Measurements from ENCODE around the gene RIGI.
A peak's percentile ranks its signal among the peaks of the same experiment; 100 is the strongest.

RIGI gene

GRCh38 chr9:32526041-32526706, at the start of gene RIGI:
Gene RIGI (minus strand): TSS chr9:32526196. CDS start chr9:32526166, 30 bp downstream.
- Mint-ChIP-seq H3K4me1 (ENCODE audit: low read depth) (peaks cover 25% of the 10 kb centered on the region), H3K9me3 (no peaks in the 10 kb centered on the region), H3K36me3 (ENCODE audit: low read depth) (peaks cover 25% of the 10 kb centered on the region), H3K4me3 (peak within 1 kb of the TSS; percentile 78), H3K27me3 (no peaks in the 10 kb centered on the region), H3K27ac (peak within 1 kb of the TSS; percentile 90)
- intact Hi-C loops (cut with micrococcal nuclease) = loop anchor here (1.0 to 5.0 kb wide), 3 partner anchors 24 to 142 kb away; partner anchors contain the start of genes ACO1 and NDUFB6

- Mint-ChIP-seq H3K36me3 (ENCODE audit: low read depth) (peaks cover 15% of the 10 kb centered on the region), H3K27me3 (peaks cover 17% of the 10 kb centered on the region), H3K4me3 (no peak overlapping the region), H3K9me3 (no peaks in the 10 kb centered on the region), H3K27ac (no peak overlapping the region), H3K4me1 (ENCODE audit: low read depth) (peaks cover 17% of the 10 kb centered on the region)
- intact Hi-C loops (cut with micrococcal nuclease) = loop anchor here (5.0 kb wide), 1 partner anchor 48 kb away; the partner anchor contains the start of gene RIGI
Measured at GRCh38 chr9:32574858-32575257, 48.9 kb upstream of the RIGI start.

GRCh38 chr9:32573821-32574220, 47.8 kb upstream of the RIGI start:
- Mint-ChIP-seq H3K27me3 (peaks cover 12% of the 10 kb centered on the region), H3K4me3 (no peak overlapping the region), H3K27ac (peak overlapping the region; percentile 92), H3K9me3 (no peaks in the 10 kb centered on the region), H3K4me1 (ENCODE audit: low read depth) (peaks cover 19% of the 10 kb centered on the region), H3K36me3 (ENCODE audit: low read depth) (peaks cover 17% of the 10 kb centered on the region)
- intact Hi-C loops (cut with micrococcal nuclease) = loop anchor here (2.0 to 5.0 kb wide), 2 partner anchors 47 to 189 kb away; partner anchors contain the start of genes ACO1 and RIGI

GRCh38 chr9:32572900-32573523, 47.0 kb upstream of the RIGI start, which contains the start of gene NDUFB6:
Gene NDUFB6 (minus strand): TSS chr9:32573159. CDS start chr9:32573060, 99 bp downstream.
- H3K9me3 Mint-ChIP-seq = no peaks in the 10 kb centered on the region
- H3K27me3 Mint-ChIP-seq = peaks cover 7% of the 10 kb centered on the region
- peaks cover 21% of the 10 kb centered on the region for H3K36me3 Mint-ChIP-seq (ENCODE audit: low read depth)
- H3K4me3 Mint-ChIP-seq = peak within 1 kb of the TSS; percentile 97
- intact Hi-C loops (cut with micrococcal nuclease) = loop anchor here (1.0 to 5.0 kb wide), 3 partner anchors 21 to 188 kb away; partner anchors contain the start of genes ACO1, RIGI, SMIM27 and TOPORS
- peaks cover 19% of the 10 kb centered on the region for H3K4me1 Mint-ChIP-seq (ENCODE audit: low read depth)
- peak within 1 kb of the TSS; percentile 92 for H3K27ac Mint-ChIP-seq

GRCh38 chr9:32571969-32572899, 46.2 kb upstream of the RIGI start:
- Mint-ChIP-seq H3K36me3 (ENCODE audit: low read depth) (peaks cover 28% of the 10 kb centered on the region), H3K9me3 (no peaks in the 10 kb centered on the region), H3K27ac (peak overlapping the region; percentile 92), H3K4me1 (ENCODE audit: low read depth) (peaks cover 19% of the 10 kb centered on the region), H3K27me3 (peaks cover 2% of the 10 kb centered on the region), H3K4me3 (peak overlapping the region; percentile 97)
- intact Hi-C loops (cut with micrococcal nuclease) = loop anchor here (1.0 to 5.0 kb wide), 3 partner anchors 20 to 187 kb away; partner anchors contain the start of genes ACO1, RIGI, SMIM27 and TOPORS

GRCh38 chr9:32570262-32570661, 44.3 kb upstream of the RIGI start:
- no peaks in the 10 kb centered on the region for H3K27me3 Mint-ChIP-seq
- no peak overlapping the region for H3K4me3 Mint-ChIP-seq
- no peak overlapping the region for H3K27ac Mint-ChIP-seq
- peaks cover 46% of the 10 kb centered on the region for H3K36me3 Mint-ChIP-seq (ENCODE audit: low read depth)
- intact Hi-C loops (cut with micrococcal nuclease) = loop anchor here (5.0 kb wide), 1 partner anchor 43 kb away; the partner anchor contains the start of gene RIGI
- no peaks in the 10 kb centered on the region for H3K9me3 Mint-ChIP-seq
- peaks cover 24% of the 10 kb centered on the region for H3K4me1 Mint-ChIP-seq (ENCODE audit: low read depth)

GRCh38 chr9:32566770-32567169, 40.8 kb upstream of the RIGI start:
- peaks cover 12% of the 10 kb centered on the region for H3K4me1 Mint-ChIP-seq (ENCODE audit: low read depth)
- H3K27me3 Mint-ChIP-seq = no peaks in the 10 kb centered on the region
- H3K4me3 Mint-ChIP-seq = no peak overlapping the region
- peaks cover 50% of the 10 kb centered on the region for H3K36me3 Mint-ChIP-seq (ENCODE audit: low read depth)
- H3K27ac Mint-ChIP-seq = no peak overlapping the region
- intact Hi-C loops (cut with micrococcal nuclease) = no loop called here
- no peaks in the 10 kb centered on the region for H3K9me3 Mint-ChIP-seq

- Mint-ChIP-seq H3K9me3 (no peaks in the 10 kb centered on the region), H3K4me3 (no peak overlapping the region), H3K4me1 (ENCODE audit: low read depth) (peaks cover 12% of the 10 kb centered on the region), H3K27me3 (no peaks in the 10 kb centered on the region), H3K27ac (no peak overlapping the region), H3K36me3 (ENCODE audit: low read depth) (peaks cover 53% of the 10 kb centered on the region)
- intact Hi-C loops (cut with micrococcal nuclease) = no loop called here
Measured at GRCh38 chr9:32565967-32566366, 40.0 kb upstream of the RIGI start.

- H3K9me3 Mint-ChIP-seq = no peaks in the 10 kb centered on the region
- peak overlapping the region; percentile 13 for H3K27ac Mint-ChIP-seq
- intact Hi-C loops (cut with micrococcal nuclease) = no loop called here
- H3K36me3 Mint-ChIP-seq (ENCODE audit: low read depth) = peaks cover 5% of the 10 kb centered on the region
- no peaks in the 10 kb centered on the region for H3K27me3 Mint-ChIP-seq
- peak overlapping the region; percentile 18 for H3K4me3 Mint-ChIP-seq
- H3K4me1 Mint-ChIP-seq (ENCODE audit: low read depth) = peaks cover 28% of the 10 kb centered on the region
Measured at GRCh38 chr9:32558408-32558934, 32.5 kb upstream of the RIGI start.

- peaks cover 31% of the 10 kb centered on the region for H3K36me3 Mint-ChIP-seq (ENCODE audit: low read depth)
- H3K27me3 Mint-ChIP-seq = no peaks in the 10 kb centered on the region
- no peaks in the 10 kb centered on the region for H3K9me3 Mint-ChIP-seq
- peaks cover 46% of the 10 kb centered on the region for H3K4me1 Mint-ChIP-seq (ENCODE audit: low read depth)
- H3K4me3 Mint-ChIP-seq = no peak overlapping the region
- H3K27ac Mint-ChIP-seq = no peak overlapping the region
- intact Hi-C loops (cut with micrococcal nuclease) = no loop called here
Measured at GRCh38 chr9:32554591-32554990, 28.6 kb upstream of the RIGI start.

GRCh38 chr9:32554107-32554506, 28.1 kb upstream of the RIGI start:
- Mint-ChIP-seq H3K27ac (no peak overlapping the region), H3K4me1 (ENCODE audit: low read depth) (peaks cover 45% of the 10 kb centered on the region), H3K9me3 (no peaks in the 10 kb centered on the region), H3K36me3 (ENCODE audit: low read depth) (peaks cover 36% of the 10 kb centered on the region), H3K4me3 (no peak overlapping the region), H3K27me3 (no peaks in the 10 kb centered on the region)
- intact Hi-C loops (cut with micrococcal nuclease) = no loop called here

GRCh38 chr9:32552172-32552872, 26.3 kb upstream of the RIGI start, which contains the start of the genes SMIM27 and TOPORS:
Gene SMIM27 (plus strand): TSS chr9:32552327. CDS start chr9:32552435, 108 bp downstream.
Gene TOPORS (minus strand): TSS chr9:32552586. CDS start chr9:32552436, 150 bp downstream.
- intact Hi-C loops (cut with micrococcal nuclease) = loop anchor here (1.0 kb wide), 2 partner anchors 20 to 168 kb away; partner anchors contain the start of gene ACO1
- Mint-ChIP-seq H3K4me3 (peak within 1 kb of the TSS; percentile 83), H3K27me3 (no peaks in the 10 kb centered on the region), H3K4me1 (ENCODE audit: low read depth) (peaks cover 42% of the 10 kb centered on the region), H3K9me3 (no peaks in the 10 kb centered on the region), H3K27ac (peak within 1 kb of the TSS; percentile 94), H3K36me3 (ENCODE audit: low read depth) (peaks cover 54% of the 10 kb centered on the region)
